Activated naive CD4-positive, alpha-beta T cell treated with Interleukin-2 at 50 U/mL for 16 hours (primary cell): Measurements from ENCODE around the gene GOLGA8M.
"Not testable (repeated sequence)": the region's sequence is repeated elsewhere in the genome, so short reads cannot be mapped to it uniquely, and the experiment has no call there.

Experiments used
- DNase-seq: peaks from one replicate; pipeline ENCODE4 v3.0.0-alpha.2; 2020

GOLGA8M gene, protein sequence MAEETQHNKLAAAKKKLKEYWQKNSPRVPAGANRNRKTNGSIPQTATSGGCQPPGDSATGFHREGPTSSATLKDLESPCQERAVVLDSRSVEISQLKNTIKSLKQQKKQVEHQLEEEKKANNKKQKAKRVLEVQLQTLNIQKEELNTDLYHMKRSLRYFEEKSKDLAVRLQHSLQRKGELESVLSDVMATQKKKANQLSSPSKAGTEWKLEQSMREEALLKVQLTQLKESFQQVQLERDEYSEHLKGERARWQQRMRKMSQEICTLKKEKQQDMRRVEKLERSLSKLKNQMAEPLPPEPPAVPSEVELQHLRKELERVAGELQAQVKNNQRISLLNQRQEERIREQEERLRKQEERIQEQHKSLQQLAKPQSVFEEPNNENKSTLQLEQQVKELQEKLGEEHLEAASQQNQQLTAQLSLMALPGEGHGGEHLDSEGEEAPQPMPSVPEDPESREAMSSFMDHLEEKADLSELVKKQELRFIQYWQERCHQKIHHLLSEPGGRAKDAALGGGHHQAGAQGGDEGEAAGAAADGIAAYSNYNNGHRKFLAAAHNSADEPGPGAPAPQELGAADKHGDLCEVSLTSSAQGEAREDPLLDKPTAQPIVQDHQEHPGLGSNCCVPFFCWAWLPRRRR

DNA sequence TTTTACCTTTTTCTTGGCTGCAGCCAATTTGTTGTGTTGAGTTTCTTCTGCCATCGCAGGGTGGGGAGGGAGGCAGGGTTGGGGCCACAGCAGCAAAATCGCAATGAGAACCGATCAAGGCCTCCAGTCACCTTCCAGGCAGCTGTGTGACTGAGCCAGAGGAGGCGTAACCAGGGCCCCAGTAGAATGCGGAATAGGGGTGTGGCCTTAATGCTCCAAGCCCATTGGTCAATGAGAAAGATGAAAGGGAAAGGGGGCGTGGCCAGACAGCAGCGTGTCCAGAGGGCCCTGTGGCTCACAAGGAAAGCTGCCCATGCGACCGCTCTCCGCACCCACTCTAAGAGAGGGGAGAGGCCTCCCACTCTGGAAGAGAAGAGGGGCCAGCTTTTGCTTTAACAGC lies at the start of gene GOLGA8M:
Gene GOLGA8M (minus strand): TSS at position 152 of the 400 bp plus-strand sequence. CDS start 98 bp downstream, at position 54.
- DNase-seq, result not testable (repeated sequence)

DNA sequence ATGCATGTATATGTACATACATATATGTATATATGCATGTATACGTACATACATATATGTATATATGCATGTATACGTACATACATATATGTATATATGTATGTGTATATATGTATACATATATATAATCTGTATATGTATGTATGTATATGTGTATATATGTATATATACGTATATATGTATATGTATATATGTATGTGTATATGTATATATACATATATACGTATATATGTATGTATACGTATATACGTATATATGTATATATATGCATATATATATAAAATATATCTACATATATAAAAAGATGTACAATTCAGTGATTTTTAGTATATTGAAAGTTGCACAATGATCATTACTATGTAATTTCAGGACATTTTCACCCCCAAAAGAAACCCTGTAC lies 30.7 kb upstream of the GOLGA8M start:
- not testable (repeated sequence) for DNase-seq

GRCh38 chr15:28738590-28739292 lies 26.5 kb upstream of the GOLGA8M start:
- DNase-seq, result peak; percentile 24

GRCh38 chr15:28738200-28738561 lies 26.0 kb upstream of the GOLGA8M start:
- DNase-seq, result not testable (repeated sequence)

DNA sequence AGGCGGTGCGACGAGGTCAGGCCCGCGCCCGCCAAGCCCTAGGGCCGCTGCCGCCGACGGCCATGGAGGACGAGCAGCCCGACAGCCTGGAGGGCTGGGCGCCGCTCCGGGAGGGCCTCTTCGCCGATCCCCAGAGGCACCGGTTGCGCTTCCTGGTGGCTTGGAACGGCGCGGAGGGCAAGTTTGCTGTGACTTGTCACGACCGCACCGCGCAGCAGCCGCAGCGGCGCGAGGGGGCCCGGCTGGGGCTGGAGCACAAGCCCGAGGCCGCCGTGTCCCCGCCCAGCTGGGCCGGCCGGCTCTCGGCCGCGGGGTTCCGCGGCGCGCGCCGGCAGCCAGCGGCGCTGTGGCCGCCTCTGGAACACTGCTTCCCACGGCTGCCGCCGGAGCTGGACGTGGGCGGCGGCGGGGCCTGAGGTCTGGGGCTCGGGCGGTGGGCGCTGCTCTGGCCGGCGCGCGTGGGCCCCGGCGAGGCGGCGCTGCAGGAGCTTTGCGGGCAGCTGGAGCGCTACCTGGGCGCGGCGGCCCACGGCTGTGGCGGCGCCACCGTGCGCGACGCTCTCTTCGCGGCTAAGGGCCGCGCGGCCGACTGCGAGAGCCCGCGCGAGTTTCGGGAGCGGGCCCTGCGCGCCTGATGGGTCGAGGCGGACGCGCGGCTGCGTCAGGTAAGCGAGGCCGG lies 25.4 kb upstream of the GOLGA8M start:
- DNase-seq, result peak; percentile 17

- not testable (repeated sequence) for DNase-seq
Measured at GRCh38 chr15:28728061-28728460, 15.8 kb upstream of the GOLGA8M start.

DNA sequence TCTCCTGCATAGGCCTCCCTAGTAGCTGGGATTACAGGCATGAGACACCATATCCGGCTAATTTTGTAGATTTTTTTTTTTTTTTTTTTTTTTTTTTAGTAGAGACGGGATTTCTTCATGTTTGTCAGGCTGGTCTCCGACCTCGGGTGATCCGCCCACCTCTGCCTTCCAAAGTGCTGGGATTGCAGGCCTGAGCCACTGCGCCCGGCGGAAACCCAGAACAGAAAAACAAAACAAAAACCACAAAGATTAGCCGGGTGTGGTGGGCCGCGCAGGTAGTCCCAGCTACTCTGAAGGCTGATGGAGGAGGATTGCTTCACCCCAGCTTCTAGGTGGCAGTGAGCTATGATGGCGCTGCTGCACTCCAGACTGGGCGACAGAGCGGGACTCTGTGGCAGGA lies 14.8 kb upstream of the GOLGA8M start:
- DNase-seq, result not testable (repeated sequence)

DNA sequence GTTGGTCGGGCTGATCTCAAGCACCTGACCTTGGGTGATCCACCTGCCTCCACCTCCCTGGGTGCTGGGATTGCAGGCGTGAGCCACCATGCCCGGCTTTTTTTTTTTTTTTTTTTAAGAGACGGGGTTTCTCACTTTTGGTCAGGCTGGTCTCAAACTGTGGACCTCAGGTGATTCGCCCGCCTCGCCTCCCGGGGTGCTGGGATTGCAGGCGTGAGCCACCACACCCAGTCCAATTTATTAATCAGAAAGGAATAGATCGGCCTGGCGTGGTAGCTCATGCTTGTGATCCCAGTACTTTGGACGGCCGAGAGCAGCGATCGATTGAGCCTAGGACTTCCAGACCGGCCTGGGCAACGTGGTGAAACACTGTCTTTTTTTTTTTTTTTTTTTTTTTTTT lies 13.9 kb upstream of the GOLGA8M start:
- no peak for DNase-seq

GRCh38 chr15:28725556-28725955 lies 13.3 kb upstream of the GOLGA8M start:
- DNase-seq, result no peak

GRCh38 chr15:28723986-28724385 lies 11.8 kb upstream of the GOLGA8M start:
- not testable (repeated sequence) for DNase-seq

DNA sequence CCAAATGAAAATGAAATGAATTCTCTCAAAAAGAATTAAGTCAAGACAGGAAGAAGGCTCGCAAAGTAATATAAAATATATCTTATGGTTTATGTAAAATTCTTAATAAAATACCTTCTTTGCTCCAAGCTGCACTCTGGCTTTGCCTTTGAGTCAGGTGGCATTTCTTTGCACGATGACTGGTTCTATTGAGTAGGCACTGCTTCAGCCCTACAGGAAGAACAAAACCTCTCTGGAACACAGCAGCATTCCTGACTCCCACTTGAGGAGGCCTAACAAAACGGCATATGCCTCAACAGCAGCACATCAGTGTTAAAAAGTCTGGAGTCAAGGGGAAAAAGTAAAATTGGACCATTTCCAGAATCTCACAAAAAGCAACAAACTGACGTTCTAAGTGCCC lies 7.4 kb upstream of the GOLGA8M start:
- DNase-seq, result not testable (repeated sequence)

- not testable (repeated sequence) for DNase-seq
Measured at GRCh38 chr15:28718576-28718975, 6.4 kb upstream of the GOLGA8M start.

GRCh38 chr15:28714176-28714575 lies 2.0 kb upstream of the GOLGA8M start:
- DNase-seq, result not testable (repeated sequence)

DNA sequence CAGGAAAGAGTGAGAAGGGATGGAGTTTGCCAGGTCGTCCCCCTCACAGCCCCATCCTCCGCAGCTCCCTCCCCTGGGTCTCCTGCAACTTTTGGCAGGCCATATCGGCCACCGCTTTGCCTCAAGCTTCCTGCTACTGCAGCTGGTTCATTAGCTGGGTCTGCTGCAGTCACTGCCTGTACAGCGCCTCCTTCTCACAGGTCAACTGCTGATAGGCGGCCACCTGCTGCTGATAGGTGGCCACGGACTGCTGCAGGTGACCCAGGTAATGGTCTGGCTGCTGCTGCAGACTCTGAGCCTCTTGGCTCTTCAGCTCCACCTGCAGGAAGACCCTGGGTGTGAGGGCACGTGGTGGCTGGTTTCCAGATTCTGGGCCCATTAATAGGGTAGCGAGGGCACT lies 8.3 kb downstream of the GOLGA8M start:
- DNase-seq, result not testable (repeated sequence)

GRCh38 chr15:28702427-28702826 lies 9.8 kb downstream of the GOLGA8M start:
- not testable (repeated sequence) for DNase-seq

DNA sequence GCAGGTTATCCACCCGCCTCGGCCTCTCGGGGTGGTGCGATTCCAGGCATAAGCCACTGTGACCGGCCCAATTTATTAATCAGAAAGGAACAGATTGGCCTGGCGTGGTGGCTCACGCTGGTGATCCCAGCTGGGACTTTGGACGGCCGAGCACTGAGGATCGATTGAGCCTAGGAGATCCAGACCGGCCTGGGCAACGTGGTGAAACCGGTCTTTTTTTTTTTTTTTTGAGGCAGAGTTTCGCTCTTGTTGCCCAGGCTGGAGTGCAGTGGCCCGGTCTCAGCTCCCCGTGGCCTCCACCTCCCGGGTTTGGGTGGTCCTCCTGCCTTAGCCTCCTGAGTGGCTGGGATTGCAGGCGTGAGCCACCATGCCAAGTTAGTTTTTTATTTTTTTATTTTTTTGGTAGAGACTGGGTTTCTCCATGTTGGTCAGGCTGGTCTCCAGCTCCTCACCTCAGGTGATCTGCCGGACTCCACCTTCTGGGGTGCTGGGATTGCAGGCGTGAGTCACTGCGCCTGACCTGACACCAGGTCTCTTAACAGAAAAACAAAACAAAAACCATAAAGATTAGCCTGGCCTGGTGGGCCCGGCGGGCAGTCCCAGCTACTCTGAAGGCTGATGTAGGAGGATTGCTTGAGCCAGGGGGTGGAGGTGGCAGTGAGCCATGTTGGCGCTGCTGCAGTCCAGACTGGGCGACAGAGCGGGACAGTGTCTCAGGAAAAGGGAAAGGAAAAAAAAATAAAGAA lies 18.0 kb downstream of the GOLGA8M start:
- not testable (repeated sequence) for DNase-seq

DNA sequence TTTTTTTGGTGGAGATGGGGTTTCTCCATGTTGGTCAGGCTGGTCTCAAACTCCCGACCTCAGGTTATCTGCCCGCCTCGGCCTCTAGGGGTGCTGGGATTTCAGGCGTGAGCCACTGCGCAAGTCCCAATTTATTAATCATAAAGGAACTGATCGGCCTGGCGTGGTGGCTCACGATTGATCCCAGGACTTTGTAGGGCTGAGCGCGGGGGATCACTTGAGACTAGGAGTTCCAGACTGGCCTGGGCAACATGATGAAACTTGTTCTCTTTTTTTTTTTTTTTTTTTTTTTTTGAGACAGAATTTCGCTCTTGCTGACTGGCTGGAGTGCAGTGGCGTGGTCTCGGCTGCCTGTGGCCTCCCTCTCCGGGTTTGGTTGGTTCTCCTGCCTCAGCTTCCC lies 19.2 kb downstream of the GOLGA8M start:
- not testable (repeated sequence) for DNase-seq

DNA sequence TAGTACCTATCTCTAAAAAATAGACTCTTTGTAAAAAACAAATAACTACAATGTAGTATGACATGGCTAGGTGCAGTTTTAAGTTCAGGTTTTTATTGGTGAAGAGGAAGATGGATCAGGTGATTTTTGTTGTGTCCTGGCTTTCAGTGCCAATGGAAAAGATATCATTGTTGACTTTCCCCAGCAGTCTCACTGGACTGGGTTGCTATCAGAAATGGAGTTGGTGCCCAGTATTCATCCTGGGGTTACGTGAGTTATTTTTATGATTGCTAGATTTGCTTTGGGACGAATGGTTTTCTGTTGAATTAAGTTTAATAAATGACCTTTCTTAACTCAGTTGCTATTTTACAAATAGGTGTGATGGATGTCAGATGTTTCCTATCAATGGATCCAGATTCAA lies 38.7 kb downstream of the GOLGA8M start:
- DNase-seq, result not testable (repeated sequence)

DNA sequence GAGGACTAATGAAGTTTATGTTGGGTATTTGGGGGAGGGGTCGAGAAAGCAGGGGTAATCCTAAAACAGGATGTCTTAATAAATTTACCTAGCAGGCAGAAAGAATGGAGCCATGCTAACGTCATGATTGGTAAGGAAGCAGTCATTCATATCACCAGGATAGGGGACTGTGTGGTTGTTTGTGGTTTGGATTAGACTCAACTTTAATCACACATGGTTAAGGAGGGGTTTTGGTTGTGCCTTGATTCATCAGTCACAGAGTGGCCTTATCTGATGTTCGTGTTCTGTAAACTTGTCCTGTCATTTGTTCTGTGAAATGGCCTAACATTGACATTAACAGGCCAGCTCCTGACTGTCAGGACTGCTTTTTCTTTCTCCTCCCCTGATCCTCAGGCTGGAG lies 40.1 kb downstream of the GOLGA8M start:
- DNase-seq, result not testable (repeated sequence)

DNA sequence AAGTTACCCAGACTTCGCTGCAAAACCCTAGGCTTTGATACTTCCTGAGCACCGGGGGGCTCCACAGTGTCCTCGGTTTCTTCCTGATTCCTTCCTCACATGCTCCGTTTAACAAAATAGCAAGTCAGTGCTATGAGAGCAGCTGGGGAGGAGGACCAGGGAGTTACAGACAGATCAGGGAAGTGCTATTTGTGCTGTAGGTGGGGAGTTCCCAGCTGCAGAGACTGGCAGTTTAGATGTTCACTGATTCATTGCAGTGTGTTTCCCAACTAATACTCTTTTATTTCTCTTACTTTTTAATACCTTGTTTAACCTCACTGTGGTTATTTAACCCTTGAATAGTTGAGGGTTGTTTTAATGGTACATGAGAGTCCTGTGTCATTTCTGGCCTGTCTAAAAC lies 45.8 kb downstream of the GOLGA8M start:
- not testable (repeated sequence) for DNase-seq

DNA sequence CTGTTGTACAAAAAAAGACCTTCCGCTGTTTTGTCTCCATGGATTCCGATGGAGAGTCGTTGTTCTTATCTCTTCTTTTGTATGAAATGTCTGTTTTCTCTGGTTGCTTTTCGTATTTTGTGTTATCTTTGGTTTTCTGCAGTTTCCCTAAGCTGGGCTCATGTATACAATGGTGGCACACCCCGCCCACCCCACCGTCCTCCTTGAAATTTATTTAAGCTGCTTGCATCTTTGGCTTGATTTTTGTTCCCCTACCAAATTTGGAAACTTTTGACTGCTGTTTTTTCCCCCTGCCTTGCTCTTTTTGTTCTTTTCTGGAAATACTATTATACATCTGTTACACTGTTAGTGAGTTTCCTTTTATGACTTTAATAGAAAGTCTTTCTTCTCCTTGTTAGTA lies 47.6 kb downstream of the GOLGA8M start:
- DNase-seq, result not testable (repeated sequence)

GRCh38 chr15:28663717-28664116 lies 48.5 kb downstream of the GOLGA8M start:
- DNase-seq, result not testable (repeated sequence)
